ENCODE measurements around the gene CASKIN2. TPM values are rescaled to one million over a fixed set of nuclear protein-coding genes. Genes with fewer than 3 reads are reported as not detected.
A peak's percentile ranks its signal among the peaks of the same experiment; 100 is the strongest.

Gene CASKIN2
- total RNA-seq, 1 donor from 2014 or later: 5.7 TPM

DNA sequence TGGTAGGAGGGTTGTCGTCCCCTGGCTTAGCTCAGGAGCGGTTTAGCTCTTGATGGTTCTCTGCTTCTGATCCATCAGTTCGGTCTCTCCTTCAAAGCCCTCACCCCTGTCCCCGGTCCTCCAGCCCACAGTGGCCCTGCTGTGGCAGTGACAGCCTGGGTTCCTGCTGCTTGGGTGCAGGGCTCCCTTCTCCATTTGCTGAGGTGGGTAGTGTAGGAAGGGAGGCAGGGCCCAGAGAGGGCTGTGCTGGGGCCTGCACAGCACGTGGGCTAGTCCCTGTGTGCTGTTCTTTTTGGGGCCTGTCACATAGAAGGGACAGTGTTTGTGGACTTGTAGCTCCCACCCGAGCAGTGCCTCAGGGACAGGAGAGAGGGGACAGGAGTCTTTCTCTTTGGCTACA, 40.6 kb downstream of the CASKIN2 start:
- H3K79me2 ChIP-seq (ENCODE audit: low read depth): peaks cover 10% of the 10 kb centered on the region
- no peaks in the 10 kb centered on the region for H3K27me3 ChIP-seq
- Mint-ChIP-seq H3K4me1 (peaks cover 52% of the 10 kb centered on the region), H3K27ac (peak overlapping the region; percentile 90), H3K4me3 (peak overlapping the region; percentile 66), H3K9me3 (no peaks in the 10 kb centered on the region), H3K27me3 (ENCODE audit: insufficient read depth, low read depth) (no peaks in the 10 kb centered on the region), H3K36me3 (peaks cover 16% of the 10 kb centered on the region)
- no peak for DNase-seq (ENCODE audit: low spot score)
- H3K4me1 ChIP-seq: peaks cover 28% of the 10 kb centered on the region
- H3K9ac ChIP-seq: no peak overlapping the region
- no peak overlapping the region for H3K27ac ChIP-seq
- peaks cover 8% of the 10 kb centered on the region for H4K20me1 ChIP-seq (ENCODE audit: low read depth)
- no peak overlapping the region for H2AFZ ChIP-seq (replicated peaks)
- no peak overlapping the region for H3K4me3 ChIP-seq
- H3K4me2 ChIP-seq: no peak overlapping the region
- TF ChIP-seq EZH2phosphoT487 (IDR thresholded peaks at IDR 0.05) (no peak), CTCF (IDR thresholded peaks at IDR 0.05) (no peak), EZH2 (IDR thresholded peaks at IDR 0.05) (no peak)
- peaks cover 16% of the 10 kb centered on the region for H3F3A ChIP-seq (ENCODE audit: low read depth)
- H3K36me3 ChIP-seq: no peaks in the 10 kb centered on the region
- no peaks in the 10 kb centered on the region for H3K9me3 ChIP-seq (ENCODE audit: low read depth)

GRCh38 chr17:75473246-75473645, 42.1 kb downstream of the CASKIN2 start:
- H3K9ac ChIP-seq: no peak overlapping the region
- H3K27me3 ChIP-seq: no peaks in the 10 kb centered on the region
- Mint-ChIP-seq H3K36me3 (peaks cover 16% of the 10 kb centered on the region), H3K4me1 (peaks cover 42% of the 10 kb centered on the region), H3K4me3 (no peak overlapping the region), H3K27ac (no peak overlapping the region), H3K9me3 (no peaks in the 10 kb centered on the region), H3K27me3 (ENCODE audit: insufficient read depth, low read depth) (no peaks in the 10 kb centered on the region)
- no peaks in the 10 kb centered on the region for H3K79me2 ChIP-seq (ENCODE audit: low read depth)
- no peak overlapping the region for H2AFZ ChIP-seq (replicated peaks)
- H3K36me3 ChIP-seq: no peaks in the 10 kb centered on the region
- H3K9me3 ChIP-seq (ENCODE audit: low read depth): no peaks in the 10 kb centered on the region
- peaks cover 17% of the 10 kb centered on the region for H3K4me1 ChIP-seq
- H3F3A ChIP-seq (ENCODE audit: low read depth): peaks cover 8% of the 10 kb centered on the region
- peaks cover 10% of the 10 kb centered on the region for H4K20me1 ChIP-seq (ENCODE audit: low read depth)
- DNase-seq (ENCODE audit: low spot score): no peak
- no peak overlapping the region for H3K4me2 ChIP-seq
- H3K4me3 ChIP-seq: no peak overlapping the region
- H3K27ac ChIP-seq: no peak overlapping the region
- TF ChIP-seq CTCF (IDR thresholded peaks at IDR 0.05): no peak
- TF ChIP-seq EZH2 (IDR thresholded peaks at IDR 0.05): no peak
- TF ChIP-seq EZH2phosphoT487 (IDR thresholded peaks at IDR 0.05): no peak

GRCh38 chr17:75472119-75472518, 43.2 kb downstream of the CASKIN2 start:
- H3K4me3 Mint-ChIP-seq: no peak overlapping the region
- H3K36me3 Mint-ChIP-seq: peaks cover 18% of the 10 kb centered on the region

More at GRCh38 chr17:75472119-75472518, 43.2 kb downstream of the CASKIN2 start:
- Mint-ChIP-seq H3K27ac (no peak overlapping the region), H3K4me1 (peaks cover 36% of the 10 kb centered on the region), H3K9me3 (no peaks in the 10 kb centered on the region), H3K27me3 (ENCODE audit: insufficient read depth, low read depth) (no peaks in the 10 kb centered on the region)
- H3K27me3 ChIP-seq: no peaks in the 10 kb centered on the region
- H4K20me1 ChIP-seq (ENCODE audit: low read depth): peaks cover 11% of the 10 kb centered on the region
- DNase-seq (ENCODE audit: low spot score): no peak
- no peaks in the 10 kb centered on the region for H3K79me2 ChIP-seq (ENCODE audit: low read depth)
- H3K9ac ChIP-seq: no peak overlapping the region
- H3K27ac ChIP-seq: no peak overlapping the region
- no peak overlapping the region for H3K4me2 ChIP-seq
- H3F3A ChIP-seq (ENCODE audit: low read depth): peaks cover 6% of the 10 kb centered on the region
- peaks cover 16% of the 10 kb centered on the region for H3K4me1 ChIP-seq
- TF ChIP-seq CTCF (IDR thresholded peaks at IDR 0.05): no peak
- H3K36me3 ChIP-seq: no peaks in the 10 kb centered on the region
- H3K4me3 ChIP-seq: no peak overlapping the region
- H2AFZ ChIP-seq (replicated peaks): no peak overlapping the region
- H3K9me3 ChIP-seq (ENCODE audit: low read depth): no peaks in the 10 kb centered on the region

All from neural progenitor cell (in vitro differentiated cells).